Activated CD4-positive, CD25-positive, alpha-beta regulatory T cell treated with anti-CD3 and anti-CD28 coated beads, Interleukin-2, amount 50 U/mL, for 72 hours (primary cell): ENCODE data around the gene DLGAP4.

Experiments
- DNase-seq: peaks from one replicate; pipeline ENCODE4 v3.0.0; 2021

DLGAP4 gene

GRCh38 chr20:36480456-36481048 lies 174.4 kb downstream of the DLGAP4 start:
- no peak for DNase-seq

- DNase-seq: no peak
Observed at GRCh38 chr20:36481380-36482043, 175.4 kb downstream of the DLGAP4 start.

GRCh38 chr20:36482044-36482473 lies 175.9 kb downstream of the DLGAP4 start:
- DNase-seq: no peak

GRCh38 chr20:36483209-36483918 lies 177.2 kb downstream of the DLGAP4 start:
- DNase-seq: no peak

- no peak for DNase-seq
Observed at GRCh38 chr20:36483919-36484808, 178.0 kb downstream of the DLGAP4 start.

GRCh38 chr20:36485286-36485685 lies 179.1 kb downstream of the DLGAP4 start:
- DNase-seq: no peak

- DNase-seq: no peak
Observed at GRCh38 chr20:36487069-36487468, 180.9 kb downstream of the DLGAP4 start.

- DNase-seq: no peak
Observed at GRCh38 chr20:36490191-36490590, 184.1 kb downstream of the DLGAP4 start.

- peak; percentile 37 for DNase-seq
Observed at GRCh38 chr20:36491901-36492617, 185.9 kb downstream of the DLGAP4 start.

- DNase-seq: no peak
Observed at GRCh38 chr20:36493051-36493800, 187.1 kb downstream of the DLGAP4 start.

- DNase-seq: no peak
Observed at GRCh38 chr20:36493801-36494114, 187.6 kb downstream of the DLGAP4 start.

- DNase-seq: no peak
Observed at GRCh38 chr20:36496707-36497669, 190.8 kb downstream of the DLGAP4 start.

- DNase-seq: no peak
Observed at GRCh38 chr20:36497856-36498255, 191.7 kb downstream of the DLGAP4 start.

- DNase-seq: no peak
Observed at GRCh38 chr20:36498386-36499179, 192.4 kb downstream of the DLGAP4 start.

GRCh38 chr20:36499211-36499610 lies 193.1 kb downstream of the DLGAP4 start:
- DNase-seq: no peak

- no peak for DNase-seq
Observed at GRCh38 chr20:36499723-36500501, 193.8 kb downstream of the DLGAP4 start.

- no peak for DNase-seq
Observed at GRCh38 chr20:36501367-36502006, 195.3 kb downstream of the DLGAP4 start.

- no peak for DNase-seq
Observed at GRCh38 chr20:36504295-36504694, 198.2 kb downstream of the DLGAP4 start.
